DOHH2 (cell line): ENCODE data around the gene P3H2.

Source experiments
- H3F3A ChIP-seq: fragments of 200-600 bp; sonication (generic), shearing (Covaris generic); 2 replicates; pipeline ENCODE4 v1.6.0; 2016; ENCODE audit warnings: antibody characterized with exemption, mild to moderate bottlenecking; ENCODE audit not compliant: control insufficient read depth, insufficient read depth
- H3K27ac ChIP-seq: fragments of 200-600 bp; sonication (generic); 2 replicates; pipeline ENCODE4 v1.5.1; 2014; ENCODE audit warnings: low read depth, mild to moderate bottlenecking, low read length, moderate library complexity
- H3K27me3 ChIP-seq: fragments of 200-600 bp; sonication (generic); 2 replicates; pipeline ENCODE4 v1.6.1; 2014; ENCODE audit warnings: mild to moderate bottlenecking, low read length, mixed read lengths; ENCODE audit not compliant: control insufficient read depth
- H3K36me3 ChIP-seq: fragments of 200-600 bp; sonication (generic); 2 replicates; pipeline ENCODE4 v1.6.1; 2014; ENCODE audit warnings: mild to moderate bottlenecking, low read length, moderate library complexity, mixed read lengths; ENCODE audit not compliant: control insufficient read depth
- H3K4me1 ChIP-seq: fragments of 200-600 bp; sonication (generic); 2 replicates; pipeline ENCODE4 v1.6.1; 2014; ENCODE audit warnings: mild to moderate bottlenecking, low read length, mixed read lengths; ENCODE audit not compliant: control insufficient read depth
- H3K4me2 ChIP-seq: fragments of 200-600 bp; sonication (generic); 2 replicates; pipeline ENCODE4 v1.6.0; 2014; ENCODE audit warnings: mild to moderate bottlenecking, low read length, moderate library complexity
- H3K4me3 ChIP-seq: fragments of 200-600 bp; sonication (generic); 2 replicates; pipeline ENCODE4 v1.5.1; 2014; ENCODE audit warnings: mild to moderate bottlenecking, low read length, mixed read lengths
- H3K79me2 ChIP-seq: fragments of 200-600 bp; sonication (generic); 2 replicates; pipeline ENCODE4 v1.6.1; 2014; ENCODE audit warnings: mild to moderate bottlenecking, low read length, mixed read lengths; ENCODE audit not compliant: control insufficient read depth
- H3K9me2 ChIP-seq: fragments of 200-600 bp; sonication (generic); replicated peaks from 2 replicates; pipeline ENCODE4 v1.6.1; 2014; ENCODE audit warnings: mild to moderate bottlenecking, low read length, mixed read lengths; ENCODE audit not compliant: control insufficient read depth
- H3K9me3 ChIP-seq: fragments of 200-600 bp; sonication (generic); 2 replicates; pipeline ENCODE4 v1.6.1; 2014; ENCODE audit warnings: antibody characterized with exemption, low read length, mixed read lengths; ENCODE audit not compliant: control insufficient read depth, insufficient read depth
- H4K20me1 ChIP-seq: fragments of 200-600 bp; sonication (generic); 2 replicates; pipeline ENCODE4 v1.6.0; 2014; ENCODE audit warnings: low read depth, mild to moderate bottlenecking, antibody characterized with exemption, low read length, moderate library complexity; ENCODE audit not compliant: control insufficient read depth, insufficient read depth
- EZH2phosphoT487 ChIP-seq: fragments of 200-600 bp; sonication (generic); IDR thresholded peaks from 2 replicates; pipeline ENCODE4 v1.6.1; 2017; ENCODE audit warnings: borderline replicate concordance, mild to moderate bottlenecking, antibody characterized with exemption, low read length, moderate library complexity, mixed read lengths
- TF ChIP-seq, protein P1 (sequence below): fragments of 200-600 bp; sonication (generic); IDR thresholded peaks from one replicate; pipeline ENCODE4 v1.5.1; 2014; ENCODE audit warnings: antibody characterized with exemption, mild to moderate bottlenecking, low read depth, low read length; ENCODE audit not compliant: poor library complexity, severe bottlenecking

P3H2 gene

DNA sequence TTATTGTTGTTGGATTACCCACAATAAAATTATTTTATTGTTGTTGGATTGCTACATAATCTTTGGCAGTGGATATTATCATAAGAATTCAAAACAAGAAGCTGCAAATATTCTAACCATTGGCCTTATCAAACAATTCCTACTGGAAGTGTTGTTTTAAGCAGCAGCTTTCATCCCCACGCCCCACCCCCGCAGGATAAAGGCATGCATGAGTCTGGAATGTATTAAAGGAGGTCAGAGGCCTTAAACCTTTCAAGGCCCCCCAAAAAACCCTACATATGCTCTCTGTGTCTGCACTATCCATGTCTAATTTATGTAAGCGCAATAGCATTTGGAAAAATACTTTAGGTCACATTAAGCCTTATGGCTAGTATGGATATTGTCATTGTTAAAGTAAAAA, 23.1 kb downstream of the P3H2 start:
- no peaks in the 10 kb centered on the region for H3F3A ChIP-seq
- H4K20me1 ChIP-seq, result no peaks in the 10 kb centered on the region
- H3K9me3 ChIP-seq, result no peaks in the 10 kb centered on the region
- H3K79me2 ChIP-seq, result no peaks in the 10 kb centered on the region
- TF ChIP-seq, protein P1, sequence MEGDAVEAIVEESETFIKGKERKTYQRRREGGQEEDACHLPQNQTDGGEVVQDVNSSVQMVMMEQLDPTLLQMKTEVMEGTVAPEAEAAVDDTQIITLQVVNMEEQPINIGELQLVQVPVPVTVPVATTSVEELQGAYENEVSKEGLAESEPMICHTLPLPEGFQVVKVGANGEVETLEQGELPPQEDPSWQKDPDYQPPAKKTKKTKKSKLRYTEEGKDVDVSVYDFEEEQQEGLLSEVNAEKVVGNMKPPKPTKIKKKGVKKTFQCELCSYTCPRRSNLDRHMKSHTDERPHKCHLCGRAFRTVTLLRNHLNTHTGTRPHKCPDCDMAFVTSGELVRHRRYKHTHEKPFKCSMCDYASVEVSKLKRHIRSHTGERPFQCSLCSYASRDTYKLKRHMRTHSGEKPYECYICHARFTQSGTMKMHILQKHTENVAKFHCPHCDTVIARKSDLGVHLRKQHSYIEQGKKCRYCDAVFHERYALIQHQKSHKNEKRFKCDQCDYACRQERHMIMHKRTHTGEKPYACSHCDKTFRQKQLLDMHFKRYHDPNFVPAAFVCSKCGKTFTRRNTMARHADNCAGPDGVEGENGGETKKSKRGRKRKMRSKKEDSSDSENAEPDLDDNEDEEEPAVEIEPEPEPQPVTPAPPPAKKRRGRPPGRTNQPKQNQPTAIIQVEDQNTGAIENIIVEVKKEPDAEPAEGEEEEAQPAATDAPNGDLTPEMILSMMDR, result no peak
- no peak for TF ChIP-seq EZH2phosphoT487
- no peak overlapping the region for H3K4me3 ChIP-seq
- H3K9me2 ChIP-seq, result no peaks in the 10 kb centered on the region
- H3K27me3 ChIP-seq, result 0 out of 2 replicates have a peak, but pooled peaks cover 2% of the 10 kb centered on the region
- no peak overlapping the region for H3K4me2 ChIP-seq
- H3K4me1 ChIP-seq, result no peaks in the 10 kb centered on the region
- H3K27ac ChIP-seq, result no peak overlapping the region
- H3K36me3 ChIP-seq, result no peaks in the 10 kb centered on the region

DNA sequence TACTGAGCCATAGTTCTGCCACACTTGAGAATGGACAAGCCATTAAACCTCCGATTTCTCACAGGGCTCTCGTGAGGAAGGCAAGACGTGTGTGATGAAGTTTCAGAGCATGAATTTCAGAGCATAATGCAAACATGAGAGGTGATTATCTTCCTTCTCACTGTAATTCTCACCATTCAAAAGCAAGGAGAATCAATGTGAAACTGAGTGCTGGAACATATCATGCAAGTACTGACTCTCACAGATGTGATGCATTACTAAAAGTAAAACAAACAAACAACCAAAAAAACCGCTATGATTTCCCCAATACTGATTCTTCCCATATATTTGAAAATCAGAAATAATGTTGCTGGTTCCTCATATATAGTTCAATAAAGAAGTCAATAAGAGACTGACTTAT, 23.7 kb downstream of the P3H2 start:
- Histone ChIP-seq H4K20me1 (no peaks in the 10 kb centered on the region), H3K4me1 (no peaks in the 10 kb centered on the region), H3K9me3 (no peaks in the 10 kb centered on the region), H3K9me2 (no peaks in the 10 kb centered on the region), H3K4me2 (no peak overlapping the region), H3F3A (no peaks in the 10 kb centered on the region), H3K36me3 (no peaks in the 10 kb centered on the region), H3K4me3 (no peak overlapping the region), H3K27ac (no peak overlapping the region), H3K27me3 (0 out of 2 replicates have a peak, but pooled peaks cover 2% of the 10 kb centered on the region), H3K79me2 (no peaks in the 10 kb centered on the region)
- TF ChIP-seq EZH2phosphoT487, result no peak
- TF ChIP-seq, protein P1, result no peak

DNA sequence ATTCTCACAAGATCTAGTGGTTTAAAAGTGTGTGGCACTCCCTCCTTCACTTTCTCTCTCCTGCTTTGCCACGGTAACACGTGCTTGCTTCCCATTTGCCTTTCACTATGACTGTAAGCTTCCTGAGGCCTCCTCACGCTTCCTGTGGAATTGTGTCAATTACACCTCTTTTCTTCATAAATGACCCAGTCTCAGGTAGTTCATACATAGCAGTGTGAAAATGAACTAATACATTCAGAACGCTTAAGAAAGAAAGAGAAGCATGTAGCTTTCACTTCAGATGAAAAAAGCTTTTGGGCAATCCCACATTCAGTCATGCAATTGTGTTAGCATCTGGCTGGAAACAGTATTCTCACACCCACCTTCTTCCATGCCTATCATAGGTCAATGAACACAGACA, 24.4 kb downstream of the P3H2 start:
- Histone ChIP-seq H3K27me3 (no peaks in the 10 kb centered on the region), H3K9me2 (no peaks in the 10 kb centered on the region), H3K36me3 (no peaks in the 10 kb centered on the region), H3K9me3 (no peaks in the 10 kb centered on the region), H3K4me1 (no peaks in the 10 kb centered on the region), H3F3A (no peaks in the 10 kb centered on the region), H3K79me2 (no peaks in the 10 kb centered on the region), H4K20me1 (no peaks in the 10 kb centered on the region), H3K27ac (no peak overlapping the region), H3K4me2 (no peak overlapping the region), H3K4me3 (no peak overlapping the region)
- TF ChIP-seq, protein P1, result no peak
- TF ChIP-seq EZH2phosphoT487, result no peak
